Parathyroid adenoma (tissue), 2 donors: ENCODE measurements around the gene LHX4.

Source experiments
- H2AFZ ChIP-seq: fragments of 300-600 bp; sonication (generic); one replicate; pipeline ENCODE4 v1.7.0; 2017; ENCODE audit warnings: antibody characterized with exemption, mild to moderate bottlenecking
- H3K27ac ChIP-seq: fragments of 300-600 bp; sonication (generic); one replicate; pipeline ENCODE4 v1.7.0; 2017
- H3K27me3 ChIP-seq: fragments of 300-600 bp; sonication (generic); one replicate; pipeline ENCODE4 v1.7.0; 2017; ENCODE audit warnings: low read length; ENCODE audit not compliant: control insufficient read depth, insufficient read depth
- H3K36me3 ChIP-seq: fragments of 300-600 bp; sonication (generic); one replicate; pipeline ENCODE4 v1.7.0; 2017; ENCODE audit warnings: low read length; ENCODE audit not compliant: control insufficient read depth, insufficient read depth
- H3K4me1 ChIP-seq: fragments of 300-600 bp; sonication (generic); one replicate; pipeline ENCODE4 v1.7.0; 2017; ENCODE audit warnings: control low read depth
- H3K4me2 ChIP-seq: fragments of 300-600 bp; sonication (generic); one replicate; pipeline ENCODE4 v1.7.0; 2017; ENCODE audit warnings: low read length
- H3K4me3 ChIP-seq: fragments of 300-600 bp; sonication (generic); one replicate; pipeline ENCODE4 v1.7.0; 2017; ENCODE audit warnings: low read depth, low read length
- H3K79me2 ChIP-seq: fragments of 300-600 bp; sonication (generic); one replicate; pipeline ENCODE4 v1.7.0; 2017; ENCODE audit warnings: control low read depth
- H3K9ac ChIP-seq: fragments of 300-600 bp; sonication (generic); one replicate; pipeline ENCODE4 v1.7.0; 2017; ENCODE audit warnings: mild to moderate bottlenecking
- H3K9me3 ChIP-seq: fragments of 300-600 bp; sonication (generic); one replicate; pipeline ENCODE4 v1.7.0; 2017; ENCODE audit warnings: low read length; ENCODE audit not compliant: control insufficient read depth
- CTCF ChIP-seq: fragments of 300-600 bp; sonication (generic); IDR thresholded peaks from one replicate; pipeline ENCODE4 v1.7.0; 2017; ENCODE audit warnings: antibody characterized with exemption, mild to moderate bottlenecking
- donor health status: primary hyperparathyroidism.

Gene LHX4

GRCh38 chr1:180231936-180232335 is 1.9 kb downstream of the LHX4 start:
- Histone ChIP-seq H3K27me3 (peaks cover 34% of the 10 kb centered on the region), H3K36me3 (no peaks in the 10 kb centered on the region), H3K27ac (no peak overlapping the region), H3K9me3 (no peaks in the 10 kb centered on the region), H3K79me2 (no peaks in the 10 kb centered on the region), H3K4me2 (no peak overlapping the region), H3K9ac (no peak overlapping the region), H3K4me3 (no peak overlapping the region), H2AFZ (no peak overlapping the region), H3K4me1 (no peaks in the 10 kb centered on the region)
- TF ChIP-seq CTCF, result no peak

GRCh38 chr1:180232521-180233043 is 2.5 kb downstream of the LHX4 start:
- no peaks in the 10 kb centered on the region for H3K4me1 ChIP-seq
- H3K27ac ChIP-seq, result no peak overlapping the region
- no peak overlapping the region for H3K4me3 ChIP-seq
- no peaks in the 10 kb centered on the region for H3K36me3 ChIP-seq
- no peak overlapping the region for H3K9ac ChIP-seq
- H3K9me3 ChIP-seq, result no peaks in the 10 kb centered on the region
- H3K4me2 ChIP-seq, result no peak overlapping the region
- no peaks in the 10 kb centered on the region for H3K79me2 ChIP-seq
- no peak for TF ChIP-seq CTCF
- no peak overlapping the region for H2AFZ ChIP-seq
- H3K27me3 ChIP-seq, result peaks cover 40% of the 10 kb centered on the region

GRCh38 chr1:180233191-180234011 is 3.3 kb downstream of the LHX4 start:
- TF ChIP-seq CTCF, result no peak
- peaks cover 44% of the 10 kb centered on the region for H3K27me3 ChIP-seq
- no peaks in the 10 kb centered on the region for H3K36me3 ChIP-seq
- no peak overlapping the region for H3K4me3 ChIP-seq
- no peaks in the 10 kb centered on the region for H3K9me3 ChIP-seq
- no peak overlapping the region for H3K27ac ChIP-seq
- no peak overlapping the region for H3K4me2 ChIP-seq
- no peaks in the 10 kb centered on the region for H3K4me1 ChIP-seq
- H3K9ac ChIP-seq, result no peak overlapping the region
- no peak overlapping the region for H2AFZ ChIP-seq
- no peaks in the 10 kb centered on the region for H3K79me2 ChIP-seq

GRCh38 chr1:180234369-180235076 is 4.5 kb downstream of the LHX4 start:
- no peak for TF ChIP-seq CTCF
- no peak overlapping the region for H3K9ac ChIP-seq
- no peak overlapping the region for H3K27ac ChIP-seq
- H3K9me3 ChIP-seq, result no peaks in the 10 kb centered on the region
- H3K4me2 ChIP-seq, result no peak overlapping the region
- no peak overlapping the region for H2AFZ ChIP-seq
- no peaks in the 10 kb centered on the region for H3K79me2 ChIP-seq
- H3K4me3 ChIP-seq, result no peak overlapping the region
- peaks cover 46% of the 10 kb centered on the region for H3K27me3 ChIP-seq
- no peaks in the 10 kb centered on the region for H3K4me1 ChIP-seq
- no peaks in the 10 kb centered on the region for H3K36me3 ChIP-seq
